ENCODE measurements around the gene BICRAL.

The BICRAL gene

GRCh38 chr6:42766163-42766670, 15.6 kb upstream of the BICRAL start:
- DNase-seq, result no peak

GRCh38 chr6:42769051-42769450, 12.8 kb upstream of the BICRAL start:
- DNase-seq, result no peak

DNA sequence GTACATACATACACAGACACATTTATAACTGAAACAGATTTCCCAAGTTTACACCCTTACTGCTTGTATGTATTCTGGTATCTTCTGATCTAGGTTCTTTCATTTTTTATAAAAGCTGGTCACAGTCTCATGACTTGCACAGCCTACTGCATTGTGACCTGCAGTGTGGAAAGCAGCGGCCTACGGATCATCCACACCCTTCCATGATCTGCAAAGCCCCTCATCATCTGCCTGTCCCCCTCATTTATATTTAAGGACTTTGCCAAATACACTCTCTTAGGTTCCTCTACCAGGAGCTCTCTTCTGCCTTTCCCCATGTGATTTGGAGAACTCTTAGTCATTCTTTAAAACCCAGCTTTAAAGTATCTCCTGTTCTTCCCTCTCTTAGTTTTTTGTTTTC, 12.0 kb upstream of the BICRAL start:
- no peak for DNase-seq

GRCh38 chr6:42771741-42772100, 10.1 kb upstream of the BICRAL start:
- peak; percentile 77 for DNase-seq

DNA sequence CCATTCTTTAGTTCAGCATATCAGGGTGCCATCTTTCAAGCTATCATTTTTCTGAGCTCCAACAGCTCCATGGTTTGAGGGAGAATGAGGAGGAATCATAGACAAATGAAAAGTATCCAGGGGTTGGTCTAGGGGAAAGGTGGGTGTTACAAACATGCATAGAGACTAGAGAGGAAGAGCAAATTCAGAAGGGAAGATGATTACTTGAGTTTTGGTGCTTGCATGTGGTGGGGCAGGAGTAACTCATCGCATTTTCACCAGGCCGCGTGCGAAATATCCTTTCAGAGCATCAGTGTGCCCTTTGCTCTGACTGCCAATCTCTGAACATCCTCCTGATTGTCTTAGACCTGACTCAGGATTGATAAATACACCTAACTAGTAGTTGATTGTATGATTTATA, 7.7 kb upstream of the BICRAL start:
- DNase-seq, result peak; percentile 41

DNA sequence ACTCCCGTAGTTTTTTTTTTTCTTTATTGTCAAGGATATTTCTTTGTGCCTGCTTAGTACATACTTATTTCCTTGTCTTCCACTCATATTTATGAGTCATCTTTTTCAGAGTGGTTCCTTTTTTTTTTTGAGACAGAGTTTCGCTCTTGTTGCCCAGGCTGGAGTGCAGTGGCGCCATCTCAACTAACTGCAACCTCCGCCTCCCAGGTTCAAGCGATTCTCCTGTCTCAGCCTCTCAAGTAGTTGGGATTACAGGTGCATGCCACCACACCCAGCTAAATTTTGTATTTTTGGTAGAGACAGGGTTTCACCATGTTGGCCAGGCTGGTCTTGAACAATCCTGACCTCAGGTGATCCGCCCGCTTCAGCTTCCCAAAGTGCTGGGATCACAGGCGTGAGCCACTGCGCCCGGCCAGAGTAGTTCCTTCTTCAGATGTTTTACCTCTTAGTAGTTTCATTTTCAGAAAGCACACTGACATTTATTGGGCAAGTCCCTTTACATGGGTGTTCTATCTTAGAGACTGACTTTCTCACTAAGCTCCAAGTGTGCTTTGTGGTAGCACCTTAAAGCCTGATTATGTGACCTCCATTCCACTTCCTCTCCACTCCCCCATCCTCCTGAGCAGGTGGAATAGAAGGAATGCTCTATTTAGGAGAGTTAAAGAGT, 6.9 kb upstream of the BICRAL start:
- peak; percentile 77 for DNase-seq

GRCh38 chr6:42777126-42777822, 4.6 kb upstream of the BICRAL start:
- no peak for DNase-seq

DNA sequence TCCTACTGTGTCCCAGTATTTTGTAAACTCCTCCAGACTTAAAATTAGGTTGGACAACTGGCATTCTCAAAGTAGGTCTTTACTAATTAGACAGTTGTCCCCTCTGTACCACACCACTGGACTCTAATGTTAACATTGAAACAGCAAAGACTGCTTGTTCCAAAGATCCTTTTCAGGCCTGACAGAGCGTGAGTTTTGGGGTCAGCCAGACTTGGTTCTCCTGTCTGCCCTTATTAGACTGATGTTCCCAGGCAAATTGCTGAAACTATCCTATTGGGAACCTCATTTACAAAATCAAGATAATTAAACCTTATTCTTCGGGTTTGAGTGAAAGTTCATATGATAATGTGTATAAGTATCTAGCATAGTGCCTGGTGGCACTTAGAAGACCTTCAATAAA, 3.7 kb upstream of the BICRAL start:
- DNase-seq, result no peak

GRCh38 chr6:42779521-42779920, 2.3 kb upstream of the BICRAL start:
- DNase-seq, result no peak

- peak; percentile 46 for DNase-seq
These were observed 381 bp upstream of the BICRAL start for GRCh38 chr6:42781546-42781795.

GRCh38 chr6:42782689-42783176, 881 bp downstream of the BICRAL start:
- peak; percentile 87 for DNase-seq

GRCh38 chr6:42783177-42783875, 1.5 kb downstream of the BICRAL start:
- peak; percentile 86 for DNase-seq

DNA sequence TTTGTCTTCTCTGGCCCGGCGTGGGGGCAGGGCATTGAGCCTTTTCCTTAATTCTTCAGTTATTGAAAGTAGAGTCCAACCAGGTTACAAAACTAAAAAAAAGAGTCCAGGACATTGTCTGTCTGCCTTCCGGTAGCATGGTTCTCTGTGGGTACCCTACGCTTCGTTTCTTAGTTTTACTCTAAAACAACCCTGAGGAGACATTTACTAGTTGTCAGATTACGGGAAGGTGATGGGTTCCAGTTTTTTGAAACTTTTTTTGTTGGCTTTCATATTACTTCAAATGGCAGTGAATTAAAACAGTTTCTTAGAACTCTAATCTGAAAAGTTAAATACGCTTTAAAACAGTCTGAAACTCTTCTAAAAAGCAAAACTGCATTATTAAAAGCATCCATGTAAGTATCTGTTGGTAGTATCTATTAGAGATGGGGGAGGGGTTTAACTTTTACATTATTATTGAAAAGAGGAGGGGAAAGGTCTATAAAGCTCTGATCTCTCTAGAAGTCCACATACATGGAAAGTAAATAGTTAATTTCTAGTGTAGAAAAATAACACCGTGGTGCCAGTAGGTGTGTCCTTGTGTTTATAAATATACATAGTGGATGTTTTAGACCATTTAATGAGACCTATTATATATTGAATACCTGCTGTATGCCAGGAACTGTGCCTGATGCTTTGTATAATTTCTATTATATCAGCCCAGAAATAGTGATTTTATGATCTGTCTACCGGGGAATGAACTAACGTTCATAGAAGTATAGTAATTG, 2.2 kb downstream of the BICRAL start:
- peak; percentile 74 for DNase-seq

GRCh38 chr6:42784717-42785498, 3.1 kb downstream of the BICRAL start:
- DNase-seq, result peak; percentile 35

- DNase-seq, result no peak
These were observed 4.7 kb downstream of the BICRAL start for GRCh38 chr6:42786525-42786985.

DNA sequence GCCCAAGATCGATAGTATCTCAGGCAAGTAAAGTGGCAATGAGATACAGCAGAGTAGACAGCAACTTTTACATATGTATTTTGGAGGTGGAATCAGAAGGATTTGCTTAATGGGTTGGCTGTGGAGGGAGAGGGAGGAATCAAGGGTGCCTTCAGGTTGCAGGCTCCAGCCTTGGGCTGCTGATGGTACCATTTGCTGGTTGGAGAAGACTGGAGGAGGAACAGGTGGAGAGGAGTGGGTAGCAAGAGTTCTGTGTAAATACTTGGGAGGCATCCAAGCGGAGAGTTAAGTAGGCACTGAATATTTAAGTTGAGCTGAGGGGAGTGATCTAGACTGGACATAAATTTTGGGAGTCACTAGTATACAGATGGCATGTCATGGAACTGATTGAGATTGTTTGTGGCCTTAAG, 5.2 kb downstream of the BICRAL start:
- no peak for DNase-seq

DNA sequence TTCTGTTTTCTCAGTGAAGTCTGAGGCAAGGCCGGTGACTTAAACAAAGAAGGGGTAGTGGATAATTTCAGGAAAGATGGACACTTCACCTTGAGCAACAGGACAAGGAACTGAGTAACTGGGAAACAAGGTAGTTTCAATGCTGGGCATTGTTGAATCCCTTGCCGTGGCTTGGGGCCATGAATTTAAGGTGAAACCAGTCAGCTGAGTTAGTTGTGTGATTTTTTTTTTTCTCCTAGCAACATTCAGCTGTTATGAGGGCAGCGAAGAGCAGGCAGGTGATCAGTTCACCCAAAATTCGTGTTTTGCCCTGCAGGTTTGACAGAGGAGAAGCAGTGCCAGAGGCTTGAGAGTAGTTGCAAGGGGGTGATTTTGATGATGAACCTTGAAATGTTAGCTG, 6.8 kb downstream of the BICRAL start:
- DNase-seq, result no peak

GRCh38 chr6:42790549-42791181, 8.8 kb downstream of the BICRAL start:
- DNase-seq, result no peak

- DNase-seq, result no peak
These were observed 10.0 kb downstream of the BICRAL start for GRCh38 chr6:42791706-42792320.

GRCh38 chr6:42795651-42796050, 13.8 kb downstream of the BICRAL start:
- DNase-seq, result no peak

- DNase-seq, result no peak
These were observed 14.3 kb downstream of the BICRAL start for GRCh38 chr6:42796171-42796570.
